ENCODE data around the gene CSNK1G2. TPM values are rescaled to one million over a fixed set of nuclear protein-coding genes. Genes with fewer than 3 reads are reported as not detected.

CSNK1G2 gene
- total and polyA plus RNA-seq, 7 donors, result 22.3 to 49.8 (median 33.2) TPM

- peaks cover 10% of the 10 kb centered on the region for H3K4me1 ChIP-seq
- no peaks in the 10 kb centered on the region for H3K27me3 ChIP-seq (ENCODE audit: insufficient read depth in 3 of 3, low read length in 2 of 3)
- DNase-seq (no peak), ATAC-seq (no peak)
- no peak overlapping the region for H3K4me3 ChIP-seq
- no peak for TF ChIP-seq CTCF (IDR thresholded peaks at IDR 0.05)
- WGBS, 3 donors, result 82 to 87% (median 83%) methylated on average over 16 to 30 of the region's 30 CpGs
- H3K27ac ChIP-seq, result no peak overlapping the region
- no peaks in the 10 kb centered on the region for H3K9me3 ChIP-seq
- no peaks in the 10 kb centered on the region for H3K36me3 ChIP-seq (ENCODE audit: insufficient read depth in 1 of 2, low read depth in 1 of 2)
- intact Hi-C loops (cut with DNase I), result no loop called here
Observed at GRCh38 chr19:1944916-1945561, 4.1 kb downstream of the CSNK1G2 start.

- peak in 1 of 2 donors; percentile 49 for DNase-seq
Observed at GRCh38 chr19:1945899-1946298, 4.9 kb downstream of the CSNK1G2 start.

GRCh38 chr19:1947651-1948209 lies 6.8 kb downstream of the CSNK1G2 start:
- ATAC-seq, result no peak

More at GRCh38 chr19:1945899-1946298, 4.9 kb downstream of the CSNK1G2 start:
- Histone ChIP-seq H3K36me3 (ENCODE audit: insufficient read depth in 1 of 2, low read depth in 1 of 2) (no peaks in the 10 kb centered on the region), H3K4me3 (no peak overlapping the region), H3K27me3 (ENCODE audit: insufficient read depth in 3 of 3, low read length in 2 of 3) (no peaks in the 10 kb centered on the region), H3K9me3 (no peaks in the 10 kb centered on the region), H3K27ac (no peak overlapping the region), H3K4me1 (peaks cover 10% of the 10 kb centered on the region)
- 61 to 71% (median 62%) methylated on average over 18 of the region's 18 CpGs for WGBS, 3 donors
- ATAC-seq, result peak in 3 of 4 donors; percentile 11 to 44 (median 36)
- intact Hi-C loops (cut with DNase I), result no loop called here
- TF ChIP-seq CTCF (IDR thresholded peaks at IDR 0.05), result peak; percentile 39

GRCh38 chr19:1949304-1950101 lies 8.5 kb downstream of the CSNK1G2 start:
- intact Hi-C loops (cut with DNase I), result no loop called here
- WGBS, 3 donors, result 93 to 94% (median 94%) methylated on average over 44 of the region's 44 CpGs
- DNase-seq, result no peak

More at GRCh38 chr19:1947651-1948209, 6.8 kb downstream of the CSNK1G2 start:
- H3K36me3 ChIP-seq (ENCODE audit: insufficient read depth in 1 of 2, low read depth in 1 of 2), result no peaks in the 10 kb centered on the region
- TF ChIP-seq CTCF (IDR thresholded peaks at IDR 0.05), result no peak
- intact Hi-C loops (cut with DNase I), result no loop called here
- WGBS, 3 donors, result 84 to 86% (median 84%) methylated on average over 33 to 34 of the region's 34 CpGs
- DNase-seq, result no peak
- no peaks in the 10 kb centered on the region for H3K27me3 ChIP-seq (ENCODE audit: insufficient read depth in 3 of 3, low read length in 2 of 3)
- H3K4me3 ChIP-seq, result no peak overlapping the region
- no peaks in the 10 kb centered on the region for H3K9me3 ChIP-seq
- H3K27ac ChIP-seq, result no peak overlapping the region
- H3K4me1 ChIP-seq, result peaks cover 6% of the 10 kb centered on the region

More at GRCh38 chr19:1949304-1950101, 8.5 kb downstream of the CSNK1G2 start:
- Histone ChIP-seq H3K4me1 (no peaks in the 10 kb centered on the region), H3K27me3 (ENCODE audit: insufficient read depth in 3 of 3, low read length in 2 of 3) (no peaks in the 10 kb centered on the region), H3K36me3 (ENCODE audit: insufficient read depth in 1 of 2, low read depth in 1 of 2) (no peaks in the 10 kb centered on the region), H3K4me3 (no peak overlapping the region), H3K27ac (no peak overlapping the region), H3K9me3 (no peaks in the 10 kb centered on the region)
- TF ChIP-seq CTCF (IDR thresholded peaks at IDR 0.05), result no peak
- ATAC-seq, result no peak
